Retina (tissue), 1 donor: ENCODE data around the gene TEKTIP1.

Experiments used
- DNase-seq: peaks from one replicate; pipeline ENCODE4 v3.0.0-alpha.2; 2016

The TEKTIP1 gene

DNA sequence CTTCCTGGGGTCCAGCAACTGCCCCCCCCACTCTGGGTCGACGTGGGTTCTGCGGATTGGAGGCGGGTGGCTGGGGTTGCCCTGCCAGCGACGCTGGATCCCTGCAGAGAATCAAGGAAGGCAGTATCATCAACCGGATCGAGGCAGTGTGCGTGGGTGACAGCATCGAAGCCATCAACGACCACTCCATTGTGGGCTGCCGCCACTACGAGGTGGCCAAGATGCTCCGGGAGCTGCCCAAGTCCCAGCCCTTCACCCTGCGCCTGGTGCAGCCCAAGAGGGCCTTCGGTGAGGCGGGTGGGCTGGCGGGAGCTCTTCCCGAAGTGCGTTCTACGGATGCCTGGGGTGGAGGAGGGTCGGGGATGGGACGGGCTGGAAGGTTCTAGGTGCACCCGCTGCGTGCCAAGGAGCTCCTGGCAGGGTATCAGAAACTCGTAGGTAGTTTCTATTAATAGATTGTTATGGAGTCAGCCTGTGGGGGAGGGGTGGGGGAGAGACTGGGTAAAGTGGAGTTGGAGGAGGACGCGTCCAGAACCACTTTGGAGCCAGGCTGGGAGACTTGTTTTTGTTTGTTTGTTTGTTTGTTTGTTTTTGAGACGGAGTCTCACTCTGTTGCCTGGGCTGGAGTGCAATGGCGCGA lies 47.9 kb downstream of the TEKTIP1 start:
- no peak for DNase-seq

GRCh38 chr19:3589439-3589838 lies 50.5 kb downstream of the TEKTIP1 start:
- DNase-seq = no peak

DNA sequence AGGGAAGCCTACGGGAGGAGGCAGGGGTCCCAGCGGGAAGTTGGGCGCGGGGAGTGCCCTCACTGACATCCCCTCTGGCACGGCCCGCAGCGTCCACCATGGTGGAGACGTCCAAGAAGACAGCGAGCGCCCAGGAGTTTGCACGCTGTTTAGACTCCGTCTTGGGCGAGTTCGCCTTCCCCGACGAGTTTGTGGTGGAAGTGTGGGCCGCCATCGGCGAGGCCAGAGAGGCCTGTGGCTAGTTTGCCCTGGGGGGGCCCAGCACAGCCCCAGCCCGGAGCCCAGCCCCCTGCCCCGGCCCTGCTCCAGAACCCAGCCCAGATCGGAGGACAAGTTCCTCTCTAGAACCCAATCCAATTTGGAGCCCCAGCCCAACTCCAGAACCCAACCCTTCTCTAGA lies 51.0 kb downstream of the TEKTIP1 start:
- no peak for DNase-seq

DNA sequence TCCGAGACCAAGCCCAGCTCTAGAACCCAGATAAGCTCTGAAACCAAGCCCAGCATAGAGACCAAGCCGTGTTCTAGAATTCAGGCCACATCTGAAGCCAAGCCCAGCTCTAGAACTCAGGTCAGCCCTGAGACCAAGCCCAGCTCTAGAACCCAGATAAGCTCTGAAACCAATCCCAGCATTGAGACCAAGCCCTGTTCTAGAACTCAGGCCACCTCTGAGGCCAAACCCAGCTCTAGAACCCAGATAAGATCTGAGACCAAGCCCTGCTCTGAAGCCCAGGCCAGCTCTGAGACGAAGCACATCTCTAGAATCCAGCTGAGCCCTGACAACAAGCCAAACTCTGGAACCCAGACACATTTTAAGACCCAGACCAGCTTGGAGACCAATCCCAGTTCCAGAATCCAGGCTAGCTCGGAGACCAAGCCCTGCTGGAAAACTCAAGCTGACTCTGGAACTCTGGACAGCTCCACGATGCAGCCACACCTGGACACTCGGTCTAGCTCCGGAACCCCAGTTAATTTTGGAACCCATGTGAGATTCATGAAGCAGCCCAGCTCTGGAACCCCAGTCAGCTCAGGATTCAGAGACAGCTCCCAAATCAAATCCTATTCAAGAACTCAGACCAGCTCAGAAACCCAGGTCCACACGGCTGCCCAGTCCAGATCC lies 52.2 kb downstream of the TEKTIP1 start:
- no peak for DNase-seq

- DNase-seq = no peak
These were observed 53.1 kb downstream of the TEKTIP1 start for GRCh38 chr19:3591876-3592613.

DNA sequence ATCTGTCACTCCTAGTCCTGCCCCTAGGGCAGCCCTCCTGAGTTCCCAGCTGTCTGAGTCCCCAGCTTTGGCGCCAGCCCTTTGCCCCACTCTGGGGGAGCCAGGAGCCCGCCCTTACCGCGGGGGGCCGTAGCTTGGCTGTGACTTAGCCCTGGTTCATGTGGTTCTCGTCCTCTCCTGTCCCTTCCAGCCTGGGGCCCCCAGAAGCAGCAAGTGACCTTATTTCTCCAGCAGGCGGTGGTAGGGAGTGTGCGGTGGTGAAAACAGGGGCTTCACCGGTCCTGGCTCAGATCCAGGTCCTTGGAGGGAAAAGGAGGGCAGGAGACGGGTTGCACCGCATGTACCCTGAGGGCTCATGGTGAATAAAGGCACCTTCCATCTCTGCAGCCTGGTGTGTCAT lies 54.2 kb downstream of the TEKTIP1 start:
- no peak for DNase-seq
